NCI-H2196 treated with DMSO at 0.1 percent for 48 hours (cell line): ENCODE results near the gene FHIP1A.

Source experiments
- DNase-seq: peaks from one replicate; lab custom pipeline; 2025; ENCODE audit not compliant: unreplicated experiment; lab: John Stamatoyannopoulos, UW

Gene FHIP1A

GRCh38 chr4:151455212-151455611 is 46.2 kb downstream of the FHIP1A start:
- DNase-seq, result no peak

- no peak for DNase-seq
Observed at GRCh38 chr4:151458148-151458547, 49.2 kb downstream of the FHIP1A start.
